Activated T-helper 9 cell treated with anti-CD3 and anti-CD28 coated beads, Interleukin-2, amount 50 U/mL, for 16 hours (primary cell): ENCODE results near the gene CADM1.
A peak's percentile ranks its signal among the peaks of the same experiment; 100 is the strongest.

ENCODE experiments used
- DNase-seq: peaks from one replicate; pipeline ENCODE4 v3.0.0-alpha.2; 2020; ENCODE audit warnings: low read depth

Gene CADM1

DNA sequence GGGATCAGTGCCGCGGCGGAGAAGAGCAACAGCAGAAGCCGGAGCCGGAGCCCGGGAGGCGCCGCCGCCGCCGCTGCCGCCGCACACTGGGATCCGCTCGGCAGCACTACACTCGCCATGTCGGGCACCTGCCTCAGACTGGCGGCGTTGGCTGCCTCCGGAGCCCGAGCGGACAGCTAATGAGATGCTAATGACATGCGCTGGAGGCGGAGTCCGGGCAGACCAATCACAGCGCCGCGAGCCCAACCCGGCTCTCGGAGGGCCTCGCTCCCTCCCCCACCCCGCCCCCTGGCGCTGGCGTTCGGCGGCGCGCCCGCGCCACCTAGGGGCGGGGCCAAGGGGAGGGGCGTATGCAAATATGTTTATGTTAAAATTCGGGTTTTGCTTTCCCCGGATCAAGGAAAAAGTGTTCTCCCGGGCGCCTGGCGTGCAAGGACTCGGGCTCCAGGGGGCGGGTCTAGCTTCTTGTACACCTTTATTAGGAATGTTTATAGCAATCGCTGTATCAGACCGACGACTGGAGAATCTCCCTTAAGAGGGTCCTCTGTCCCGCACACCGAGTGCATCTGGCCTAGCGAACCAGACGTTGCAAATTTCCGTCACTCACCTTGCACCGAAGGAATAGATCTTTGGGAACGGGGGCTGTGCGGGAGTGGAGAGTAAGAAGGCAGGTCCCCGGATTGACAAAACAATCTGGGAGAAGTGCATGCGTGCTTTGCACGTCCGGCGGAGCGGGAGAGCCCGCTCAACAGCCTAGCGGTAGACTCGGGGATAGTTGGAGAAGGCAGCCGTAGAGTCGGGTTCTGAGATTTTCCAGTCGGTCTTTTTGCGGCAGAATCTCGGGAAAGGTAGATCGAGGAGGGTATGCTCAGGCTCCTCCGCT is at the start of gene CADM1:
Gene CADM1, minus strand, starts transcription at position 140 of the 883 bp plus-strand sequence.
- DNase-seq = peak; percentile 56

DNA sequence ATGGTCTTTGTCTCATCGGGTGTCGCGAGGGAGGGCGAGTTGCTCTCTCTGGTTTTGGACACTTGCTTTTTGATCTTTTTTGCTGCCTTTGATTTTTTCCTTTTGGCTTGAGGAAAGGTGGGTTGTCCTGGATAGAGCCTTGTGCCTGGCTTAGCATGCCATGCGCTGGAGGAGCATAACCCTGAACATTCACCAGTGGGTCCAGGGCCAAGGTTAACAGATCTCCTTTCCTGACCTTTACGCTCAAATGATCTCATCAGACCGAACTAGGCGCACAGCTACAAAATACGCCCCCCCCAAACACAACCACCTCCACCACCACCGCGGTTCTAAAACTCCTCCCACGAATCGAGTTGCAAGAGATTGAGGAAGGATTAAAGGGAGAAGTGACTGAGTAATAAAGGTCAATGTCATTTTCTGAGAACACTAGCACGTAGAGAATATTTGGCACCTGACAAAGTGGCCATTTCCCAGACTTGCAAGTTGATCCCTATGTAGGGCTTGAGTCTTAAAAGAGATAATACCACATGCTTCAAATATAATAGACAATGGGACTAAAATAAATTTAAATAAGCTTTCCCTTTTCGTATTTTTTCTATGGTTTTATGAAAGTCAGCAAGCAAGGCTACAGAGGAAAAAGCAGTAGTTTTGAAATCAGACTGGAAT is 48.7 kb upstream of the CADM1 start:
- no peak for DNase-seq

DNA sequence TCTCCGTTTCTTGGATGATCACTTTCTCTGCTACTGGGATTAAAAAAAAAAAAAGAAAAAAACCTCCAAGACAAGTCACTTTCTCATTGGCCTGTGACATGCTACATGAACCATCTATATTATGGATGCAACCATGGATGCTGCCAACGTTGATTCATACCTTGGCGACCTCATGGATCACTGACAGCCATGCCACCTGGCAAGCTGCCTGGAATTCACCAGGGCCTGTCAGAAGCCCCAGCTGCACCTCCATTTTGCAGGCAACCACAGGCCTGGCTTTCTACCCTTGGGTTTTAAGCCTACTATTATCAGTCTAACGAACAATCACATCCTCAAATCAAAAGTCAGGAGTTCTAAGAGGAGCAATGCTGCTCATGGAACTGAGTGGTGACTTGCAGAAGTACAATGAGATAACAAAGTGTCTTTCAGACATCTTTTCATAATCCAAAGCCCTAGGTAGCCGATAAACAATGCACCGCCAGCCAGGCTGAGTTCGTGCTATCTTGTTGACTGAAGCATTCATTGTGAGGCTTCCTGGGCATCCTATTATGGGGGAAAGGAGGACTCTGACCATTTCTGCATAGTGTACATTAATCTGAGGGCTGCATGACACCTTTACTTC is 48.0 kb upstream of the CADM1 start:
- no peak for DNase-seq

DNA sequence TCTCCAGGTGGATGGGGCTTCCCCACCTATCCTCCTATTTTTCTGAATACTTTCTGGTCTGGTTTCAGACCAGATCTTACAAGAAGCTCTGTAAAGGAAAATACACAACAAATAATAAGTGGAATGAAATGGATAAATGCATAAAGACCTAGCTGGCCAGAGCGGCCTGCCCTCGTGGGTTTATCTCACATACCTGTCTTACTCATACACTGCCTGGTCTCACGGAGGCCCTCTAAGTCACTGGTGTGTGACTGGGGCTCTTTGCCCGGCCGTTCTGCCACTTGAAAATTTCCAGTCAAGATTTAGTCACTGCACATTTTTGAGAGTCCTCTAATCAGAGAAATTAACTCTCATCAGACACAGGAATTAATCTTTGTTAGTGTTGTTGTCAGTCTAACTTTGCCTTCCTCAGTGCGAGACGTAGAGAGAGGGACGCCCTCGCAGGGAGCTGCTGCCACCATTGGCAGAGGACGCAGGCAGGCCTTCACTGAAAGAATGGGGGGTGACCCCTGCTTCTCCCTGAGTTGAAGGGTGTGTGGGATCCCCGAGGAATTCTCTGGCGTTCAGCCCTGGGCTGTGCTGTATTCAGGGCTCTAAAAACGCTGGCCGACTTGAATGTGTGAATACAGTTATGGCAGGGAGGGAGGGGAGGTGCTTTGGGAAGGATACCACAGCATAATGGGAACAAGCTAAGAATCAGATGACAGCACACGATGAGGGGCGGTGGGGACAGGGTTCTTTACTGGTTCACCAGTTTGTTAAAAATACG is 46.3 kb upstream of the CADM1 start:
- no peak for DNase-seq

DNA sequence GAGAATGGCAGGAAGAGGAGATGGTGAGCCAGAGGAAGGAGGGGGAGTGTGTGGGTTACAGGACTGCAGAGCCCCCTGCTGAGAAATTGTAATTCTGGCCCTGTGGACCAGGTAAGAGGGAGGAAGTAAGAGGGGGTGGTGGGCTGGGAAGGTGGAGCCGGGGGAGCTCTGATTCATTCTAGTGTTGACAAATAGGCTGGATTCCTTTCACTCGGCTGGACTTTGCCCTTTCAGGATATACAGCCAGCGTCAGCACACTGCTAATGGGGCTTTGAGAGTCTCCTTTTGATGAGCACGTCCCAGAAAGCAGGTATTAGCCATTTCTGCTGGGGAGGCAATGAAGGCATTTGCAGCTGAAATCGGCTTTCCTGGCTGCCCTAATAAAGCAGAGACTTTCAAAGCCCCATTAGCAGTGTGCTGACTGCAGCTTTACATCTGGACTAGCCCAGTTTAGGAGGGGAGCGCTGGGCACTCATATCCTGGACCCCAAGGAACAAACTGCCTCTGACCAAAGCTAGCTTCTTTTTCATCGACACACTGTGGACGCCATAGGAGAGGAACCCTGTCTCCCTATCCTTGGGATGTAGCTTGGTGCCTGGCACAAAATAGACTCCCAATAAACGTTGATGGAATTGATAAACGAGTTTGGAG is 44.8 kb upstream of the CADM1 start:
- DNase-seq = no peak

DNA sequence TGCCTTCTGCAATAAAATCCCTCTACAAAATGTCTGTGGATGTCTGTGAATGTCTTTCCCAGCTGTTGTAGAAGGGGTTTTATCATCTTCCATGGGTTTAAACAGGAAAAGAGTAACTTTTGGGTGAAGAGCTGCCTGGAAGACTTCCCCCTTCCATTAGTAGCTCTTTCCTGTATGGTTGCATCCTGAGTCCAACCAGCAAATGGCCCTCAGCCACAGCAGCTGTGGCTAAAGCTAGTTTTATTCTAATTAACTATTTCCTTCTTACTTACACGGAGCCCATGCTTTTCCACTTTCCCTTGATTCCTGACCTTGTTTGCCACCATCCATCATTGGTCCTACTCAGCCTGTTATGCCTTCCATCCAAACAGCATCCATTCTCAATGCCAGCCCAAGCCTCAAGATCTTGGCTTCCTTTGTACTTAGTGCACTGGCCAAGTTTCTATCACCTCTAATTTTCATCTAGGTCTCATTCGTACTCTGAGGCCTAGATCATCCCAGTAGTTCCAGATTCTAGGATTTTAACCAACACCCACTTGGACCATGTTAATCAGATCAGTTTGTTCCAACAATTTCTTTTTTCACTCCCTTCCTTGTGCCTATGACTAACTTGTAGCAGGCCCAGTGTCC is 41.5 kb upstream of the CADM1 start:
- DNase-seq = no peak

DNA sequence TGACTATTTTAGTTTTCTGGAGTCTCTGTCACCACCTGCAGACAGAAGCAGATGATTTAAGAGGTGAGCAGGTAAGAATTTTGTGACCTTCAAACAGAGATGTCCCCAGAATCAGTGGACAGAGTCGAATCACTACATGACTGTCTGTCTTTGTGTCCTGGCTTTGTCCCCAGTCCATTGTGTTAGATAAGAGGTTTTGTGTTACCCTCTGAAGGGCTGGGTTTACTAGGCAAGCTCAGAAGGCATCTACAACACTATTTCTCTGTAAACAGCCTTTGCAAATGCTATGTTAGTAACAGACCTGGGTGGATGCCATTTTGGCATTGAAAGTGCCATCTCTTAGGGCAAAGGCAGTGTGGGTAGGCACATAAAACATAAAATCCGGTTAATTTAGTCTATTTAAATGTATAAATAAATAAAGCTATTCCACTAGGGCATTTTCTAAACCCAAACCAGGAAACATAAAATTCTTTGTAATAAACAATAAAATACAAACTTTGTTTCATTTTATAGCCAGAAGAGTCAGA is 40.3 kb upstream of the CADM1 start:
- DNase-seq = no peak

DNA sequence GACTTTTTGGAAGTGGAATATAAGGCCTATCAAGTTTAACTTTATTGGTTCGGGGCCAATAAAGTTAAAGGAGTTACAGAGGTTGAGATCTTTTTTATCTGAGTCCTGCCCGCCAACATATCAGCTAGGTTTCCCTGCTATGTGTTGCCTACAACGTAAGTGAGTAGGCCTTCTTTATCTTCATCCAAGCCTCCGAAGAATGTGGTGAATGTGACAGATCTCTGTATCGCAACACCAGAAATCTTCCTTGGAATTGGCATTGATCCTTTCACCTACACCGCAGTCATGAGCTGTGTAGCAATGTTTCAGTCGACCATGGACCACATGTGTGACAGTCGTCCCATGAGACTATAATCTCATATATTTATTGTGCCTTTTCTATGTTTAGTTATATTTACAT is 37.3 kb upstream of the CADM1 start:
- no peak for DNase-seq

DNA sequence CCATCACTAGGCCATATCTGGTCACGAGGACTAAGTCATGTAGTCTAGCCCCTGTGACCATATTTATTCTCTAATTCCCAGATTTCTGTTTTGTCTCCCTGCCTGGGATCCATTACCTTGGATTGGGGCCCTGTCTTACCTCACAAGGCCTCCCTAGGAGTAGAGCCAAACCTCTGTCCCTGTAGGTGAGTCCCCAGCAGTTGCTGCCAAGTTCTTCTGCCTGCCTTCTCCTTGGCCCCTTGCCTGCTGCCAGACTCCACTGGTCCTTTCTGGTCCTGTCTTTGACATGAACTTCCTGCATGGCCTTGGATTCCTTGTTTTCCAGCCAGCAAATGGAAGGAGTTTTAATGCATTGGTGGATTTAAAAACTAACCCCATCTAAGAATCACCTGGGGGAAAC is 35.6 kb upstream of the CADM1 start:
- no peak for DNase-seq

DNA sequence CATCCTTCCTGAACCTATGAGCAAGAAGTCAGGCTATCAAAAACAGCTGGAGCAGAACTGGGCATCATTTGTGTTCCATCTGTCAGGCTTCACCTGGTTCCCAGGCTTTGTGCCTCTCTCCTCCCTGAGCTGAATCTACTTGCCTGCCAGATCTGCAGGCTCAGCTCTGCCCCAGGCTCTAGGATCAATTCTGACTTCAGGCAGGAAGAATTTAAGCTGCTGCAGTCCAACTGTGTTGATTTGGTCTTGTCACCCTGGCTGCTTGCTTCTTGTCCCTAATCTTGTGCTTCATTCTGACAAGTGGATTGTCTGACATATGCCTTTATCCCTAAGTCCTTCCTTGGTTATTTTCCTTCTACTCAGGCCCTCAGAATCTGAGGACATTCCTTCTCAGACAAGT is 31.6 kb upstream of the CADM1 start:
- no peak for DNase-seq

DNA sequence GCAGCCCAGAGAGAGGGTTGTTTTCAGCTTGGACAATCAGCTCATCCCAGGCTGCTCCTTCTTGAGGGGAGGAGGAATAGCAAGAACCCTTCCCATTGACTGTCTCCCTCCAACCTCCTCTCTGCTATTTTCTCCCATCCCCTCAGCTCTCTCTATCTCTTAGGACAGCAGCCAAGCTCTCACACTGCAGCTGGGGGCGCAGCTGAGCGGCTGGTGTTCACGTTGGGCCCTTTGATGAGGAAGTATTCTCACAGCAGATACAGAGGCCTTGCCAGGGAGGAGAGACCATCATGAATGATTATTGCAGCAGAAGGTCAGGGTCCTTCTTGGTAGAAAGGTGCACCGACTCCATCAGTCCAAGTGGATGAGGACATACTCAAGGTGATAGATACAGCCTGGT is 26.5 kb upstream of the CADM1 start:
- no peak for DNase-seq

DNA sequence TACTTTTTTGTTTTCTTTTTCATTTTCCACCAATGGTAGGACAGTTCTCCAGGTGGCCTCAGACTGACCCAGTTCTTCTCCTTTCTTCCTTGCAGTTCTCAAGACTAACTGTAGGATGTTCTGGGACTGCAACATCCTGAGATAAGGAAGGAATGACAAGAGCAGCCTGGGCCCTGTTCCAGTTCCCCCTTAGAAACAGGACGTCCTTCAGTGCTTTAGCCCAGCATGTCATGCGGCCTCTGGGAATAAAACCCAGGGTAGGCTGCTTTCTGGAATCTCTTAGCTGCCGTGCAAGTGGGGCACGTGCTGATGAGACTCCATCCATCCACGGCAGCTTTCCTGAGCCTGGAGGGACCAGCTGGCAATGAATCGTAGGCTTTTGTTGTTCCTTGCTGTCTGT is 24.0 kb upstream of the CADM1 start:
- DNase-seq = no peak

DNA sequence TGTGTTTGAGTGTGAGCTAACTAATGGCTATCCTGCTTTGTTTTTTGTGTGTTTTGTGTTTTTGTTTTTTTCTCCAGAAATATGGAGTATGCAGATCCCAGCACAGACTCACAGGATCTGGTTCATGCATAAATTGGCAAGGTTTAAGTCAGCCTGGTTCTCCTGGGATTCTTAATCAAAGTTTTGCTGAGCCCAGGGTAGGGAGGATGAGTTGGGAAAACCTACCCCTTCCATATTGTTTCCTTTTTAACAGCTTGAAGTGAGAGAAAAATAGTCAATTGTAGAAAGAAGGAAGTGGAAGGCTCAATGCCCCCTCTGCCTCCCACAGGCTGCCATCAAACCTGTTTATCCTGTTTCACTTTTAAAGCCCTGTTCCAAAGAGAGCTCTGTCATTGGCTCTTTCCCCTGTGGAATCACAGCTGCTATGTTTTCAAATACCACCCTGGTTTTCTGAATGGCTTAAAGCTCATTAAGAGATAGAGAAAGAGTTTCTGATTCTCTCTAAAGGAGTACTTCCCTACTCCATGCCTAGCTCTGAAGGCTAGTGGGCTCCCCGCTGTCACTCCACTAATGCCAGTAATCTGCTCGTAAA is 23.4 kb upstream of the CADM1 start:
- DNase-seq = no peak

DNA sequence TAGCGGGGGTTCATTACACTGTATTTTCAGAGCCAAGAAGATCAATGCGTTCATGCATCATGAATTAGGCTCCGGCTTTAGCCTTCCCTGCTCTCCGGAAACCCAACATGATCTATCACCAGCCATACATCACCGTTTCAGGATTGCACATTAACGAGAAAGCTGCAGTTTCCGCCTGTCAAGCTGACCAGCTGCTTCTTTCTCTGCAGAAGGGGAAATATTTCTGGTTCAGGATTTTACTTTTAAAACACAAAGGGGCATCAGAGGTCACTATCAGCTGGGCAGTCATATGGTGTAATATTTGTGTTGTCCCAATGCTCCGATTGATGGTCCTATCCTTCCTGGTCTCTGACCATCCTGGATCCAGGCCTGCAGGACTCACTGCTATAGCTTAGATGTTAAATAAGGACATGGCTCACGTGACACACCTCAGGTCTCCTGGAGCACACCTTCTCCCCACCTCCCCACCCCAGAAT is 21.4 kb upstream of the CADM1 start:
- no peak for DNase-seq

DNA sequence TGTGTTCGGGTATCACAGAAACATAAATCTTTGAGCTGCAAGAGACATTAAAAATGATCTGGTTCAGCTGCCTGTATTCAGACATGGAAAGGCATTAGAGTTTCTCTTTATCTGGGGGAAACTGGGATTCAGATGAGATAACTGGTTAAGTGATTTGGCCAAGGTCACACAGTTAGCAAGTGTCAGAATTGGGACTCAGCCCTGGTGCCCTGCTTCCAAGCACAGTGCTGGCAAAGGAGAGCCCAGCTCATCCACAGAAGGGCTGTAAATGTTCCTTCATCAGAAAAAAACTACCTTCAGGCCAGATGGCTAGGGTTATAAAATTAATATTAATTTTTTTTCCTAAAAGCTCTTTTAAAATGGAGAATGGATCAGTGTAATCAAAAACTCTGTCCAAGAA is 20.4 kb upstream of the CADM1 start:
- no peak for DNase-seq

DNA sequence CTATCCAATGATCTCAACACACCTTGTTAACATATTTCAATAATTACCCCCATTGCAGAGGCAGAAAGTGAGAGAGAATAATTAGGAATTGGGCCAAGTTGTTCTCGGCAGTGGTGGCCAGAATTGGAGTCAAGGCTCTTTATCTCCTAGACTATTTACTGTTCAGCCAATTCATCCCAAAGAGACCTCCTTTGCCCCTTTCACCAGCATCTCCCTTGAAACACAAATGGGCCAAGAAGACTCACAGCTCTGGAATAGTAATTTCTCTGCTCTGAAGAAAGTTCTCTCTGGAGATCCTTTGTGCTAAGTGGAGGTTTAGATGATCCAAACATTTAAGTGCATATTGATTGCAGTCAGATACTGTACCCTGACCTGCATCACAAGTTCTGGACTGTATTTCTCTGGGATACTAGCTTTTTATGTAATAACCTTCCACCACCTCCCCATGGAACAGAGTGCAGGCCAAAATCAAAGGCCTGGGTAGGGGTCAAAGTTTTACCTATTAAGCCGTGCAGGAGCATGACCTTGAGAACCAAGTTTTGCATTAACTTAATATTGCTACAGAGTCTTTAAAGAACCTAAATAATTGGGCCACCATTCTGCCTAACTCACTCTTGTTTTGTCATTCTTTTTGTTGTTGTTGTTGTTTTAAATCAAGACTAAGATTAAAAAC is 19.6 kb upstream of the CADM1 start:
- no peak for DNase-seq

DNA sequence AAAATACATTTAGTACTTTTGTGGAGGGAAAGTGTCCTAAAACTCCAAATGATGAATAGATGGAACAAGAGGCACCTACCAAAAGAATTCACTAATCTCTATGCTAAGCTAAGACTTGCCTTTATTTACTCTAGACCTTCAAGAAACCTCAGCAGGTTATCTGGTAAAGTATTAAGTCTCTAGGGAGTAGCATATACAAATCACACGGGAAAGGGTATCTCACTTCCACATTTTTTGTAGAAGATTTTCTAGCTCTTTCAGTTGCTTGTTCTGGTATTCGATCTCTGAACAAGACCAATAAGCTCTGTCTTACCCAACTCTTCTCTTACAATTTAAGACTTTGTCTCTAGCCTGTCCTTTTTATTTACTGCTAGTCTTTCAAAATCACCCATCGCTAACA is 18.1 kb upstream of the CADM1 start:
- no peak for DNase-seq

DNA sequence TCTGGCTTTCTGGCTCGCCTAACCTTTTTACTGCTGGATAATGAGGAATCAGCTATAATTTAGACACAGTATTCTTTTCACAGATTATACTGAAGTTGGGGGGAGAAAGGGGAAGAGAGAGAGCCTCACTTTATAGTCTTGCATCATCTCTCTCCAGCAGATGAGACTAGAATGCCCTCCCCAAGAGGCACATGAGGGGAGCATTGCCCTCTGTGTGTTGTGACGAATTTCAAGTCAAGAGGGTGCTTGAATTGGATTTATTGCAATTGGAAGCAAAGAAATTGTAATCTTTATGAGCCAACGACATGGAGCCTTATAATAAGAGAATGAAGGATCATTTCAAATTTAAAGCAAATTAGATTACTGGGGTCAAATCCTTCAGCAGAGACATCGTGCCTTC is 17.6 kb upstream of the CADM1 start:
- no peak for DNase-seq

DNA sequence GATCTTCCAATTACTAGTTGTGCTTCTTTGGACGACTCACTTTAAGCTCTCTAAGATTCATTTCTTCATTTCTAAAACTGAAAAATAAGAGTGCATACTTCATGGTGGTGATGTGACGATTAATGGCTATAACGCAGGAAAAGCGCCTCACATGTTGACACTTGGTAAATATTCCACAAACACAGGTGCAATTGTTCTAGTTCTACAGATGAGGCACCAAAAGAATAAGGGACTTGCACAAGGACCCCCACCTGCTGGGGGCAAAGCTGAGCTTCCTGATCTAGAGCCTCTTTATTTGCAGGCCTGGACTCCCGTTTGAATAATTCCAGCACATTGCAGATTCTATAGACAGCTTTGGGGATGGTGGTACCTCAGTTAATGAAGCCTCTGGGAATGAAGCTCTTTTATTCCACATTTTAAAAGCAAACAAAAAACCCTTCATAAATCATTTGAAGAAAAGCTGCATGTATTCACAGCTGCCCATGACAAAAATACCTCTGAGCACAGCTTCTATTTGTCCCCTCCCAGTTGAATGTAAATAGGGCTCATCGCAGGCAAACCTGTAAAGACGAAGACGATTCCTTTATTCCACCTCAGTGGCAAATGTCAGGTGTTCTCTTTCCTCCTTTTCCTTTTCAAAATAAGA is 14.9 kb upstream of the CADM1 start:
- no peak for DNase-seq
